NT2/D1 (cell line): Measurements from ENCODE around the gene ACTR3.

Experiments
- YY1 ChIP-seq: IDR thresholded peaks from 2 replicates; pipeline ENCODE4 v1.6.1; 2011; ENCODE audit not compliant: insufficient read length, insufficient read depth
- ZNF274 ChIP-seq: IDR thresholded peaks from 2 replicates; pipeline ENCODE4 v1.6.1; 2011; ENCODE audit warnings: mild to moderate bottlenecking, low read depth, low read length

DNA sequence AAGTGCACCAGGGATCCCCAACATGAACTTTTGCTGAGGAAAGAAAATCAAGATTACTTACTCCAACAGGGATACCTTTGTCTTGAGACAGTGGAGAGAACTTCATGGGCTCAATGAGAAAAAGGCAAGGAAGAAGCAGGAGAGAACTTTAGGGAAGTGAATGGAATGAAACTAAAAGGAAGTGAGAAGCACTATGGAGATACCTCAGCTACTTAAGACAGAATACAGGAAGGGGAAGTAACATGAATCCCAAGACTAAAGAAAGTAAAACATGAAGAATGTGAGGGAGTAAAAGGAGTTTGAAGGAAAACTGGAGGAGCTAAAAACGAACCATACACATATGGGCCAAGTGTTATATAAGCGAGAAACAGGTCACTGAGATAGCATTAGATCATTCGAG lies 32.4 kb upstream of the ACTR3 start:
- TF ChIP-seq ZNF274 = no peak
- no peak for TF ChIP-seq YY1
